HCT116 (cell line): ENCODE results near the gene CDH4. TPM values are rescaled to one million over a fixed set of nuclear protein-coding genes. Genes with fewer than 3 reads are reported as not detected.

Experiments used
- ATAC-seq: fragments of 200-7000 bp; cut with Tn5 transposase; 2 replicates; pipeline ENCODE4 v1.9.1; 2020; ENCODE audit warnings: mild to moderate bottlenecking, moderate library complexity
- BruUV-seq: library from RNA; stranded (reverse); fragments of 400-500 nt; replicated peaks from 2 replicates; lab custom pipeline; 2021; lab: Mats Ljungman, UMichigan
- CTCF ChIA-PET: fragments of 300-600 bp; sonication (Branson Sonifier 250); formaldehyde crosslinking; loops from one replicate; lab custom pipeline; 2021; ENCODE audit warnings: antibody characterized with exemption; lab: Charles Lee
- POLR2A ChIA-PET: fragments of 300-600, 350-600 bp; sonication (Branson Sonifier 250); formaldehyde crosslinking; loops from one replicate; lab custom pipeline; 2021; ENCODE audit warnings: antibody characterized with exemption; lab: Charles Lee
- RAD21 ChIA-PET, 2 experiments: fragments of 300-600 bp; sonication (Branson Sonifier 250); formaldehyde crosslinking; loops; one replicate each; lab custom pipeline; 2023; ENCODE audit warnings: low total read pairs in 2 of 2; ENCODE audit not compliant: uncharacterized antibody in 2 of 2, unreplicated experiment in 2 of 2, low non-redundant PET in 1 of 2; lab: Charles Lee
- DNase-seq: peaks from one replicate; pipeline ENCODE4 v3.0.0-alpha.2; 2010; ENCODE audit warnings: low read depth, low spot score
- H2AFZ ChIP-seq: fragments of 200-600 bp; shearing (Covaris generic), sonication (generic); 2 replicates; pipeline ENCODE4 v1.6.1; 2017; ENCODE audit warnings: low read depth, mixed run types, mixed read lengths, antibody characterized with exemption, low read length; ENCODE audit not compliant: poor library complexity, severe bottlenecking
- H3K27ac ChIP-seq: 2 replicates; pipeline ENCODE4 v1.5.1; 2012; ENCODE audit warnings: low read depth, low read length
- H3K27me3 ChIP-seq: fragments of 200-600 bp; sonication (generic); 2 replicates; pipeline ENCODE4 v1.6.1; 2016; ENCODE audit warnings: mixed run types, low read length, mixed read lengths; ENCODE audit not compliant: insufficient read depth
- H3K36me3 ChIP-seq, 2 experiments: fragments of 200-500 bp in 1 of 2; fragments of 200-600 bp in 1 of 2; sonication (Bioruptor generic) in 1 of 2; sonication (generic) in 1 of 2; 2 replicates each; pipeline versions ENCODE4 v1.5.1 to v1.6.1; 2014 to 2016; ENCODE audit warnings: low read length in 2 of 2, inconsistent platforms in 1 of 2, mixed read lengths in 1 of 2, mixed run types in 1 of 2; ENCODE audit not compliant: insufficient read depth in 2 of 2, control insufficient read depth in 1 of 2
- H3K4me1 ChIP-seq, 2 experiments: fragments of 200-600 bp in 1 of 2; sonication (generic) in 1 of 2; 2 replicates each; pipeline versions ENCODE4 v1.5.1 to v1.6.1; 2012 to 2017; ENCODE audit warnings: low read length in 2 of 2, inconsistent platforms in 1 of 2, mild to moderate bottlenecking in 1 of 2, mixed read lengths in 1 of 2, mixed run types in 1 of 2, moderate library complexity in 1 of 2; ENCODE audit not compliant: insufficient read depth in 2 of 2, control insufficient read depth in 1 of 2
- H3K4me2 ChIP-seq: fragments of 200-600 bp; sonication (generic); 2 replicates; pipeline ENCODE4 v1.6.1; 2017; ENCODE audit warnings: mixed run types, low read length, mixed read lengths
- H3K4me3 ChIP-seq, 2 experiments: fragments of 200-600 bp in 1 of 2; sonication (generic) in 1 of 2; replicated peaks in 1 of 2; 2 replicates each; pipeline ENCODE4 v1.5.1; 2011 to 2016; ENCODE audit warnings: low read length in 2 of 2, control low read depth in 1 of 2, low read depth in 1 of 2, mild to moderate bottlenecking in 1 of 2, mixed read lengths in 1 of 2, mixed run types in 1 of 2
- H3K79me2 ChIP-seq: fragments of 200-600 bp; sonication (generic); 2 replicates; pipeline ENCODE4 v1.6.1; 2017; ENCODE audit warnings: mild to moderate bottlenecking, mixed run types, low read length, moderate library complexity, mixed read lengths; ENCODE audit not compliant: insufficient read depth
- H3K9ac ChIP-seq: fragments of 200-600 bp; sonication (generic); 2 replicates; pipeline ENCODE4 v1.6.1; 2016; ENCODE audit warnings: low read length, mixed read lengths
- H3K9me2 ChIP-seq: fragments of 200-600 bp; sonication (generic), shearing (Covaris generic); 2 replicates; pipeline ENCODE4 v1.6.1; 2017; ENCODE audit warnings: mixed run types, mild to moderate bottlenecking, moderate library complexity; ENCODE audit not compliant: insufficient read depth
- H3K9me3 ChIP-seq, 2 experiments: fragments of 200-500 bp in 1 of 2; fragments of 200-600 bp in 1 of 2; sonication (Bioruptor generic) in 1 of 2; sonication (generic) in 1 of 2; 2 replicates each; pipeline ENCODE4 v1.6.1; 2014 to 2017; ENCODE audit warnings: low read length in 2 of 2, mixed read lengths in 2 of 2, inconsistent platforms in 1 of 2, low read depth in 1 of 2, mild to moderate bottlenecking in 1 of 2, mixed run types in 1 of 2, moderate library complexity in 1 of 2; ENCODE audit not compliant: control insufficient read depth in 1 of 2, insufficient read depth in 1 of 2
- H4K20me1 ChIP-seq: fragments of 200-600 bp; sonication (generic), shearing (Covaris generic); 2 replicates; pipeline ENCODE4 v1.6.1; 2017; ENCODE audit warnings: mixed run types, mild to moderate bottlenecking, moderate library complexity; ENCODE audit not compliant: insufficient read depth
- ATF3 ChIP-seq: IDR thresholded peaks from 2 replicates; pipeline ENCODE4 v1.6.1; 2012
- CEBPB ChIP-seq: IDR thresholded peaks from 2 replicates; pipeline ENCODE4 v1.6.1; 2012; ENCODE audit warnings: low read depth
- CTCF ChIP-seq, 3 experiments: fragments of 200-600 bp in 1 of 3; sonication (generic) in 1 of 3; IDR thresholded peaks in 2 of 3; conservative IDR thresholded peaks in 1 of 3; 2 replicates each; pipeline ENCODE4 v1.5.1; 2012 to 2017; ENCODE audit warnings: low read depth in 2 of 3, low read length in 2 of 3, antibody characterized with exemption in 1 of 3, borderline replicate concordance in 1 of 3, control low read depth in 1 of 3, mild to moderate bottlenecking in 1 of 3, mixed read lengths in 1 of 3, mixed run types in 1 of 3, moderate library complexity in 1 of 3; ENCODE audit not compliant: insufficient read depth in 1 of 3
- EGR1 ChIP-seq: IDR thresholded peaks from 2 replicates; pipeline ENCODE4 v1.6.1; 2012; ENCODE audit warnings: low read depth
- EZH2 ChIP-seq: fragments of 200-600 bp; sonication (generic); IDR thresholded peaks from 2 replicates; pipeline ENCODE4 v1.6.1; 2017; ENCODE audit warnings: antibody characterized with exemption, mixed run types
- FOSL1 ChIP-seq: IDR thresholded peaks from 2 replicates; pipeline ENCODE4 v1.6.1; 2012; ENCODE audit warnings: low read depth
- JUND ChIP-seq: IDR thresholded peaks from 2 replicates; pipeline ENCODE4 v1.6.1; 2012
- MAX ChIP-seq: IDR thresholded peaks from 2 replicates; pipeline ENCODE4 v1.6.1; 2012
- POLR2AphosphoS5 ChIP-seq: IDR thresholded peaks from 2 replicates; pipeline ENCODE4 v1.6.1; 2011; ENCODE audit warnings: mild to moderate bottlenecking, low read depth, low read length, moderate library complexity
- RAD21 ChIP-seq: IDR thresholded peaks from 2 replicates; pipeline ENCODE4 v1.6.1; 2012; ENCODE audit warnings: low read depth, mild to moderate bottlenecking
- REST ChIP-seq: IDR thresholded peaks from 2 replicates; pipeline ENCODE4 v1.6.1; 2012; ENCODE audit warnings: low read depth
- TCF7L2 ChIP-seq: IDR thresholded peaks from 2 replicates; pipeline ENCODE4 v1.7.0; 2011; ENCODE audit warnings: borderline replicate concordance, inconsistent platforms; ENCODE audit not compliant: insufficient read depth, insufficient read length; ENCODE audit errors: extremely low read depth
- intact Hi-C: fragments of 100-400 bp; cut with micrococcal nuclease; formaldehyde crosslinking; loops from 2 replicates; pipeline ENCODE4 v1.10.0; 2022
- total RNA-seq: library from RNA; stranded (reverse); gene quantifications from one replicate; pipeline ENCODE4 v1.2.1, GENCODE V29; 2021; ENCODE audit not compliant: unreplicated experiment

CDH4 gene
- total RNA-seq, 1 experiment from 2014 or later = not detected

- DNase-seq (no peak), ATAC-seq (no peak)
- Histone ChIP-seq H3K27ac (no peak overlapping the region), H2AFZ (no peak overlapping the region), H3K4me2 (no peak overlapping the region), H3K9ac (no peak overlapping the region), H3K4me3 (no peak overlapping the region), H4K20me1 (no peaks in the 10 kb centered on the region), H3K36me3 (no peaks in the 10 kb centered on the region), H3K9me2 (no peaks in the 10 kb centered on the region), H3K27me3 (peaks cover 3% of the 10 kb centered on the region; the same call in 1 of the 2 replicates), H3K79me2 (no peaks in the 10 kb centered on the region), H3K9me3 (no peaks in the 10 kb centered on the region), H3K4me1 (no peaks in the 10 kb centered on the region)
- RAD21 ChIA-PET = no interaction called here
- no peak for TF ChIP-seq MAX
- TF ChIP-seq POLR2AphosphoS5 = no peak
- TF ChIP-seq RAD21 = no peak
- TF ChIP-seq EZH2 = no peak
- TF ChIP-seq CTCF (IDR thresholded peaks at IDR 0.05 in 2 of 3, conservative IDR thresholded peaks at IDR 0.05 in 1 of 3; ENCODE audit: borderline replicate concordance in 1 of 3, insufficient read depth in 1 of 3, low read depth in 2 of 3, low read length in 2 of 3) = no peak
- no peak for TF ChIP-seq REST
- TF ChIP-seq TCF7L2 = no peak
- TF ChIP-seq JUND = no peak
- no peak for TF ChIP-seq ATF3
- TF ChIP-seq CEBPB = no peak
- no peak for TF ChIP-seq EGR1
- TF ChIP-seq FOSL1 = no peak
- BruUV-seq = no TSS peak
- POLR2A ChIA-PET = no interaction called here
- intact Hi-C loops = no loop called here
- CTCF ChIA-PET = no interaction called here
Measured at GRCh38 chr20:61546641-61547040, 294.6 kb downstream of the CDH4 start.
